ENCODE measurements around the gene CTSW. TPM values are rescaled to one million over a fixed set of nuclear protein-coding genes. Genes with fewer than 3 reads are reported as not detected.

Gene CTSW
- polyA plus RNA-seq, 1 donor from 2014 or later: 29.2 TPM

DNA sequence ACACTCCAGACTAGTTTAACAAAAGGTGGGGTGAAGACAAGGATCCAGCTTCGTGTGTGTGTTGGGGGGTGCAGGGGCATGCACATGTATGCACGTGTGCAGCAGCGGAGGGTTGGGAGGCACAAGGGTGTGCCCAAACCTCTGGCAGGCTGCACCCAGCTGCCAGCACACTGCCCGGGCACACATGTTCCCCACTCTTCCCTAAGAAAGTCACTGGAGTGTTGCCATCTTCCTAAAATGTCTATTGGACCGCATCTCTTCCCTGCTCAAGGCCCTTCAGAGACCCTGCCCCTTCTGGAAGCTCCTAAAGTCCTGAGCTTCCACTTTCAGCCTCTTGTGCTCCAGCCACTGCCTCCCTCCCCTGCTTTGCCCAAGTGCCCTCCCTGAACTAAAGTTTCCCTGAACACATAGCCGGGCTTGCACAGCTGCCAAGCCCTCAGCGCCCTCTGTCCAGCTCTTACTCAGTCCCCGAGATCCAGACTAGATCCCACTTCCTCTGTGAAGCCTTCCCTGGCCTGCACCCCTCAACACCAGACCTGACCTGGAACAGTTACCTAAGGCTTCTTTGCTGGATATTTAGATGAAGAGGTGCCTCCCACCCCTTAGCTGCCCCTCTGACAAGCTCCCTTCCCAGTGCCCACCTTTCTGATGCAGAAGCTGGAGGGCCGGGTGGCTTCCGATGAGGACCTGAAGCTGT is 27.7 kb upstream of the CTSW start:
- Mint-ChIP-seq H3K4me1 (peaks cover 21 to 28% (median 24%) of the 10 kb centered on the region in 3 donors), H3K27ac (peak overlapping the region in 2 of 3 donors; percentile 50 to 70), H3K36me3 (peaks cover 6% of the 10 kb centered on the region), H3K4me3 (peak overlapping the region in 1 of 4 donors; percentile 76), H3K9me3 (no peaks in the 10 kb centered on the region), H3K27me3 (no peaks in the 10 kb centered on the region)

DNA sequence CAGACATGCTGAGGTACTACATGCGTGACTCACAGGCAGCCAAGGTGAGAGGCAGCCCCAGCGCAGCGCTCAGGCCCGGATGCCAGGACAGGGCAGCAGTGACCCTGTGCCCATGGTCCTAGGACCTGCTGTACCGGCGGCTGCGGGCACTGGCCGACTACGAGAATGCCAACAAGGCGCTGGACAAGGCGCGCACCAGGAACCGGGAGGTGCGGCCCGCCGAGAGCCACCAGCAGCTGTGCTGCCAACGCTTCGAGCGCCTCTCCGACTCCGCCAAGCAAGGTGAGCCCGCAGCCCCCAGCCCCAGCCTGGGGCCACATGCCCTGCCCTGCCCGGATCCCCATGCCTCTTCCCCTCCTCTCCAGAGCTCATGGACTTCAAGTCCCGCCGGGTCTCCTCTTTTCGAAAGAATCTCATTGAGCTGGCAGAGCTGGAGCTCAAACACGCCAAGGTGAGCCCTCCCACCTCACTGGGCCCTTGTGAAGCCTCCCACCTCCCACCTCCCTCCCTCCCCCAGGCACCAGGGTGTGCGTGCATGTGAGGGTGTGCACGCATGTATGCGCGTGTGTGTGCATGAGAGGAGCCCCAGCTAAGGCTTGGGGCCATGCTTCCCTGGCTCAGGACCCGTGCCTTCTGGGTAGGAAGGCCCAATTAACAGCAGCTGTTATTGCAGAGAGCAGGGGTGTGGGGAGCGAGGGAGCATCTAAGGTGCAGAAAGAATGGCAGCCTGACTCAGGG is 27.0 kb upstream of the CTSW start:
- Mint-ChIP-seq H3K27ac (peak overlapping the region in 2 of 3 donors; percentile 82 to 92), H3K27me3 (no peaks in the 10 kb centered on the region), H3K4me1 (peaks cover 22 to 28% (median 24%) of the 10 kb centered on the region in 3 donors), H3K4me3 (peak overlapping the region in 1 of 4 donors; percentile 96), H3K36me3 (peaks cover 6% of the 10 kb centered on the region), H3K9me3 (no peaks in the 10 kb centered on the region)

DNA sequence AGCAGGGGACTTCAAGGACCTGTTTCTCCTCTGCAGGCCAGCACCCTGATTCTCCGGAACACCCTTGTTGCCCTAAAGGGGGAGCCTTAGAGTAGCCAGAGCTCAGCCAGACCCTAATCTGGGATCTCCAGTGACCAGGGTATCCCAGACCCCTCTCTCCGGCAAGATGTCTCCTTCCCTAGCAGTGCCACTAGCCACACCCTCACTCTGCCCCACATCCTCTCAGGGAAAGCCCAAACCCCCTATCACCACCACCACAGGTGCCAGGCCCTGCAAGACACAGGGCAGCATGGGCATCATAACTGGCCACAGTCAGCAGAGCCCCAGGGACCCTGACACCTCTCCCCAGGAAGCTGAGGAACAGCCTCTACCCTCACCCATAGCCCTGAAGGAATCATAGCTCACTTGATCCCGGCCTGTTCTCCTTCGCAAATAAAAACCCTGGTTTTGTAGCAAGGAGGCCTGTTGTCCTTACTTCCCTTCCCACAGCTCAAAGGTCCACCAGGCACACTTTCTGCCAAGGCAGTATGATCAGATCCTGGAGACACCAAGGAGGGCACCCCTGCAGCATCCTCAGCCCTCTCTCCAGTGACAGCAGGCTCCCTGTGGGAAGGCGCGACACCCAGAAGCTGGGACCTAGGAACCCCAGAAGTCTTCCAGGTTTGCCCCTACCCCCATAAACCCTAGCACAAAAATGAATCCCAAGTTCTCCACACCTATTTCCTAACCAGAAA is 26.2 kb upstream of the CTSW start:
- Mint-ChIP-seq H3K9me3 (no peaks in the 10 kb centered on the region), H3K4me1 (peaks cover 26 to 31% (median 27%) of the 10 kb centered on the region in 3 donors), H3K36me3 (peaks cover 6% of the 10 kb centered on the region), H3K27ac (peak overlapping the region in 2 of 3 donors; percentile 82 to 92), H3K27me3 (no peaks in the 10 kb centered on the region), H3K4me3 (peak overlapping the region in 1 of 4 donors; percentile 96)

DNA sequence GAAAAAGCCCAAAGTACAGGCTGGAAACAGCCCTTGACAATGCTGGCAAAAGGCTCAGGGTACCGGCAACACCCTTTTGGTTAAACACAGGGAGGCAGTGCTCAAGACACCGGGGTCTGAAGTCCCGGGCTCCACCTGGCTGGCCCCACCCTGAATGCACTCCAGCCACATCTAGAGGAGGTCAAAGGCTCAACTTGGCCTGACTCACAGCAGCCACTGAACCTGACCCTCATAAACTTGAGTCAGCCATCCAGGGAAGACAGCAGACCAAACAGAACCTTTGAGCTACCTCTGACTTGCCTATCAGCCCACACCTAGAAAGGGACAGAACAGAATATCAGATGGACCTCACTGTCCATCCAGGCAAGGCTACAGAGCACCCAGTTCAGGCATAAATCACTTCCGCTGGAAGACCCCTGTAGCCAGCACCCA is 25.5 kb upstream of the CTSW start:
- Mint-ChIP-seq H3K36me3 (peaks cover 6% of the 10 kb centered on the region), H3K27ac (peak overlapping the region in 2 of 3 donors; percentile 76 to 92), H3K9me3 (no peaks in the 10 kb centered on the region), H3K4me3 (peak overlapping the region in 1 of 4 donors; percentile 96), H3K4me1 (peaks cover 27 to 33% (median 30%) of the 10 kb centered on the region in 3 donors), H3K27me3 (no peaks in the 10 kb centered on the region)

DNA sequence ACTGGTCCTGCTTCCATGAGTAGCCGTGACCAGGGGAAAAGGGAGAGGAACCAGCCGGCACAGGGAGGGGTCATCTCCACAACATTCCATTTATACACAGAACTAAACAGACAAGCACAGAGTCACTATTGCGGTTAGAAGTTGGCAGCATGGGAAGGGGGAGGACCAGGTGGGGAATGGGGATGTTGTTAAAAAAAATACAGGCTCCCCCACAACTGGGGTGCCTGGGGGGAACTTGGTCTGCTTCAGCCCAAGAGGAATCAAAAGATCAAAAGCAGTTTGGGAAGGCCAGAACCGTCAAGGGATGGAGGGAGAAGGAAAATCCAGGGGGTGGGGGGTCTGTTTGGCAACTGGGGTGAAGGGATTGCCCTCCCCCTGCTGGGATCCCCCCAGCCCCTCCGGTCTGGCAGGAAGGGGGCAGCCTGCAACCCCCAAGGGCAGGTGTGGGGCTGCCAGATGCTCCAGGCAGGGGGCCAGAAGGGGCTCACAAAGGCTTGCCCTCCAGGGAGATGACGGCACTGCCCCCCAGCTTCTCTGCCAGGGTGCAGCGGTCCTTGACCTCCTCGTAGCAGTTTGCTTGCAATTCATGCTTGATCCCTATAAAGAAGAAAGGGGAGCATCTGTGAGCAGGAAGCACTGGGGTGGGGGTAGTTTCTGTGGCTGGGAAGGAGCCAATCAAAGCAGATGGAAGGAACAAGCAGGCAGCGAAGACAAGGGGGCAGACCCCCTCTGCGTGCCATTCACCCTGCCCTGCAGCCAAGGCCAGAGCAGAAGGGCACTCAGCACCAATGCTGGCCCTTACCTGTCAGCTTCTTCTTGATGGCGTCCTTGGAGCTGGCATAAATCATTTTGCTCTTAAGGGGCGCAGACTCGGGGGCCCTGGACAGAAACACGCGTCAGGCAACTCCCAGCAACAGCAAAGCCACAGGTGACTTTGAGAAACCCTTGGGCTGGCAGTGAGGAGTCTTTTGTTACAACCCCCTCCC is 24.5 kb upstream of the CTSW start:
- H3K36me3 Mint-ChIP-seq: peaks cover 6% of the 10 kb centered on the region
- no peaks in the 10 kb centered on the region for H3K9me3 Mint-ChIP-seq
- H3K27ac Mint-ChIP-seq: peak overlapping the region; percentile 67 to 96 (median 92)
- H3K27me3 Mint-ChIP-seq: no peaks in the 10 kb centered on the region
- peaks cover 31 to 36% (median 33%) of the 10 kb centered on the region in 3 donors for H3K4me1 Mint-ChIP-seq
- peak overlapping the region; percentile 88 to 96 (median 92) for H3K4me3 Mint-ChIP-seq

DNA sequence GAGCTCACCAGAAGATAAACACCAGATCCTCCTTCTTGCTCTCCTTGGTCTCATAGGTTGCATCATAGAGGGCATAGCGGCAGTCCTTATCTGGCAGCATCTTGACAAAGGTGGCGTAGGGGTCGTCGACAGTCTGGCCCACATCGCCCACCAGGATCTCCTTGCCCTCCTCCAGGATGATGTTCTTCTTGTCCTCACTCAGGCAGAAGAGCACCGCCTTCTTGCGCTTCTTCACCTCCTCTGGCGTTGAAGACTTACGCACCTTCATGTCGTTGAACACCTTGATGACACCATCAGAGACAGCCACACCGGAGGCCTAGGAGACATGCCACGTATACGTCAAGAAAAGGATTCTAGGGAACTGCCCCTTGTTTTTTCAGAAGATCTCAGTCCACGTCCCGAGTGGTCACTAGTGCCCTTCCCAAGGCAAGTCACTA is 23.7 kb upstream of the CTSW start:
- peaks cover 6% of the 10 kb centered on the region for H3K36me3 Mint-ChIP-seq
- H3K27me3 Mint-ChIP-seq: no peaks in the 10 kb centered on the region
- peak overlapping the region; percentile 89 to 97 (median 95) for H3K4me3 Mint-ChIP-seq

DNA sequence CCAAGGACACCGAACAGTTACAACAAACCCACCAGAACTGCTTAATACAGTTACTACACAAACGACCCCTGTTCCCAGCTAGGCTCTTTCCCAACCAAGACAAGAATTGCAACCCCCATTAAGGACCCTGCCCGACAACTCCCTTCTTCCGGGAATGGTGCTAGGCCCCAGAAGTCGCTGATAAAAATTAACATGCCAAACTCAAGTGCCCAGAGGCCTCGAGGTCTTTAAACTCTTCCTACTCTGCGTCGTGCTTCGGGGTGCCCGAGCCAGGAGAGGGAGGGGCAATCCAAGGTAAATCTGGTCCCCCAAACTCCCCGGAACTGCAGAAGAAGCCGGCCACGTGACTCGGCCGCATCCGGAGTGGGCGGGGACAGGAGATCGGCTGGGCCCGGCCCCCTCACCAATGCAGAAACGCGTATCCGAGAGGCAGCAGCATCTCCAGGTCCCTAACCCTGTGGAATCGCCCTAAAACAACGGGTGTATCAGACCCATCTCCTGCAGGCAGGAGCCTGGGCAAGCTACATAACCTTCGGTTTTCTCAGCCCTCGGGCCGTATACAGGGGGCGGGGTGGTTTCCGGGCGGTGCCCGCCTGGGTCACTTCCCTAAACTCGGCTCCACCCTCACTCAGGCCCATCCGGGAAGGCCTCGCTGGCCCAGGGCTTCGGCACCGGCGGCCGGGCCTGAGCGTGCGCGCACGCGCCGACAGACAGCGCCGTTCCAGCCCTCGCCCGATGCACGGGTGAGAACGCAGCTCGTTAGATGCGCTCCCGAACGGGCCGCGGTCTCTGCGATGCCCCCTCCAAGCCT is 22.7 kb upstream of the CTSW start:
- H3K36me3 Mint-ChIP-seq: peaks cover 6% of the 10 kb centered on the region
- H3K27me3 Mint-ChIP-seq: no peaks in the 10 kb centered on the region
- H3K4me1 Mint-ChIP-seq: peaks cover 34 to 45% (median 35%) of the 10 kb centered on the region in 3 donors
- peak overlapping the region; percentile 94 to 96 (median 96) for H3K27ac Mint-ChIP-seq
- H3K4me3 Mint-ChIP-seq: peak overlapping the region; percentile 89 to 97 (median 95)
- no peaks in the 10 kb centered on the region for H3K9me3 Mint-ChIP-seq

More for the DNA sequence above, 23.7 kb upstream of the CTSW start:
- peak overlapping the region; percentile 94 to 96 (median 96) for H3K27ac Mint-ChIP-seq
- H3K9me3 Mint-ChIP-seq: no peaks in the 10 kb centered on the region
- H3K4me1 Mint-ChIP-seq: peaks cover 32 to 38% (median 35%) of the 10 kb centered on the region in 3 donors

DNA sequence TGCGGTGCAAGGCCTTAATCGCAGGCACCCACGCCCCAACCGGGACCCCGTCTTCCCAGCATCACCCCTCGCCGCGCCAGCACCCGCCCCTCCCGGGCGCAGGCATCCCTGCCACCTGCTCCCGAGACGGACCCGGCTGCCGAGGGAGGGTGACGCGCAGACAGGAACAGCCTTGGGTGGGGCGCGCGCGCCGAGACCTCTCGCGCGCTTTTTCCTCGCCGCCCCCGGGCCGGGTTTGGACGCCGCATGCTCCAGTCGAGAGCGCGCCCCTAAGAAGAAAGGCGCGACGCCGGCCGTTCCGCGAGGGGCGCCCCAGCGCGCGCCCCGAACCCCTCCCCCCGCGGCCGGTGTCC is 22.2 kb upstream of the CTSW start:
- peak overlapping the region; percentile 89 to 97 (median 95) for H3K4me3 Mint-ChIP-seq

DNA sequence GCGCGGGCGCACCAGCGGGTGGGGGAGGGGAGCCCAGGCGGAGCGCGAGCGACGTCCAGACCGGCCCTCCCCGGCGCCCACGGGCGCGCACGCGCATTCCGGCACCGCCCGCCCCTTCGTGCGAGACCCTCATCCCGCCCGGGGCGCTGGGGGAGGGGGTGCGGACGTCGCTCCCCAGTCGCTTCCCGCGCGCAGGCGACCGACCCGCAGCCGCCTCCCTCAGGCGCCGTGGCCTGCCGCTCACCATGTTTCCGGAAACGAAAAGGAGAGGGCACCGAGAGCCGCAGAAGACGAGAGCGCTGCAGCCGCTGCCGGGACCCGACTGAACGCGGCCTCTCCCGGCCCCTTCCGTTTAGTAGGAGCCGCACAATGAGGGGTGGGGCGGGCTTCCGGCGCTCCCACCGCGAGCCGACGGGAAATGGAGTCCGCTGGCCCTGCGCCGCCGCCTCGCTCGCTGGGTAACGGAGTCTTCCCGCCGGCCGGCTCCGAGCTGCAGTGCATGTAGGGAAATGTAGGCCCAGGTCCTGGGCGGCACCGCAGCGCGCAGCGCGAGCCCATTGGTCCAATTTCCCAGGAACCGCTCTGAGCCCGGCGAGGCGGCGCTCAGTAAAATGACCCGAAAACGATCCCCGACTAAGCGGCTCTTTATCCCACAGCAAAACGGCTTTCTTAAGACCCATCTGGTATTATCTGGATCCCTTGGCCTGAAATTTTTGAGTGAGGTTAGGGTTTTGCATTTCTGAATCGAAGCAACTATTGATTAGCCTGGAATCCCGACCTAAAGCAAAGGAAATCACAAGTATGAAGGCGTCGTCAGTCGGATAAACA is 21.6 kb upstream of the CTSW start, which contains the start of gene CFL1:
TSS of gene CFL1 (minus strand) at position 328 of the 828 bp plus-strand sequence. CDS start at position 247, 81 bp downstream.
- H3K4me3 Mint-ChIP-seq: peak within 1 kb of the TSS; percentile 96 to 98 (median 97)
- no peaks in the 10 kb centered on the region for H3K9me3 Mint-ChIP-seq
- H3K27ac Mint-ChIP-seq: peak within 1 kb of the TSS; percentile 96 to 98 (median 97)
- no peaks in the 10 kb centered on the region for H3K27me3 Mint-ChIP-seq
- H3K36me3 Mint-ChIP-seq: peaks cover 6% of the 10 kb centered on the region
- H3K4me1 Mint-ChIP-seq: peaks cover 30 to 45% (median 35%) of the 10 kb centered on the region in 3 donors

More for the DNA sequence above, 22.2 kb upstream of the CTSW start:
- no peaks in the 10 kb centered on the region for H3K9me3 Mint-ChIP-seq
- H3K4me1 Mint-ChIP-seq: peaks cover 30 to 43% (median 35%) of the 10 kb centered on the region in 3 donors
- H3K27ac Mint-ChIP-seq: peak overlapping the region in 2 of 3 donors; percentile 94 to 96
- peaks cover 6% of the 10 kb centered on the region for H3K36me3 Mint-ChIP-seq
- H3K27me3 Mint-ChIP-seq: no peaks in the 10 kb centered on the region

DNA sequence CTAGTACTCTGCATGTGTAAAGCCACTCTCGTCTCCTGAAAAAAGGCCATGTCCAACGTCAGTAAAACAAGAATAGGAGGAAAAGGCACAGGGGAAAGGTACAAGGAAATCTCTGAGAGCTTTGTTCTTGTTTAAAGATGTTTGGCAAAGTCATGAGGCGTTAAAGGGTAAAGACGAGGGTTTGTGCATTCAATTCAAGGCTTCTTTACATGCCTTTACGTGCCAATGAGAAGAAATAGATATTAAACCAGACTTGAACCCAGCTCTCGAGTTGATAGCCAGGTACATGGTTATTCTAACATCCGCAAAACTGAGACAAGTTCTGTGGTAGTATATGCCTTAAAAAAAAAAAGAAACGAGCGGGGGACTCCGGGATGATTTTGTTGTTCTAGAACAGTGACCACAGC is 21.0 kb upstream of the CTSW start:
- Mint-ChIP-seq H3K27ac (peak overlapping the region; percentile 74 to 98 (median 97)), H3K4me1 (peaks cover 30 to 44% (median 31%) of the 10 kb centered on the region in 3 donors), H3K9me3 (no peaks in the 10 kb centered on the region), H3K4me3 (peak overlapping the region; percentile 96 to 98 (median 97)), H3K36me3 (peaks cover 4% of the 10 kb centered on the region), H3K27me3 (no peaks in the 10 kb centered on the region)

DNA sequence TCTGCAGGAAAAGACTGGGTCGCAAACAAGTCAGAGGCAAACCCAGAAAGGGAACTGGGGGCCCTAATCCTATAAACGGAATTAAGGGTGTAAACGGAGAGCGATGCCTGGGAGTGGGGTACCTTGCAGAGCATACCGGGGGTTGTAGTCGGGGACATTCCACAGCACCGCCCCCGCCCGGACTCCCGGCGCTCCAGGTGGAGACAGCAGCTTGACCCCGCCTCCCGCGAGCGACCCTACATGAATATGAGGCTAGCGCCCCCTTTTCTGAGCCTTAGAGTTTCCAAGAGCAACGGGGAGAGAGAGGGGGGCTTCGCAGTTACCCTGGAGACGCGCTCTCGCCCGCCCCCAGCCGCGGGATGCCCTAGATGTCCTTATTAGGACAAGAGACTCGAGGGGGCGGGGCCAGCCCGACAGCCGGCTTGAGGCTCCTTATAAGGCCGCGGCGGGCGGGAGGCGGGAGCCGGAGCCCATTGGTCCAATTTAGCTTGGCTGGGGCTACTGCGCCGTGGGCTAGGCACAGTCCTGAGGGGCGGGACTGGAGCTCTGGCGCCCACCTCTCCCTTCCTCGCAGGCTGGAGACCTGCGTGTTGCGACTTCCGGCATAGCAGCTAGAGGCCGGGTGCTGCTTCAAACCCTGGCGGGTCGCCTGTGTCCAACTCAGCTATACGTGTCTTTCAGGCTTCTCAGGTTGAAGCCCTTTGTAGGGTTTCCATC is 20.4 kb upstream of the CTSW start:
- H3K4me3 Mint-ChIP-seq: peak overlapping the region; percentile 96 to 98 (median 97)
- no peaks in the 10 kb centered on the region for H3K27me3 Mint-ChIP-seq
- H3K36me3 Mint-ChIP-seq: peaks cover 4% of the 10 kb centered on the region
- H3K4me1 Mint-ChIP-seq: peaks cover 29 to 41% (median 30%) of the 10 kb centered on the region in 3 donors
- no peaks in the 10 kb centered on the region for H3K9me3 Mint-ChIP-seq
- H3K27ac Mint-ChIP-seq: peak overlapping the region; percentile 74 to 98 (median 97)

DNA sequence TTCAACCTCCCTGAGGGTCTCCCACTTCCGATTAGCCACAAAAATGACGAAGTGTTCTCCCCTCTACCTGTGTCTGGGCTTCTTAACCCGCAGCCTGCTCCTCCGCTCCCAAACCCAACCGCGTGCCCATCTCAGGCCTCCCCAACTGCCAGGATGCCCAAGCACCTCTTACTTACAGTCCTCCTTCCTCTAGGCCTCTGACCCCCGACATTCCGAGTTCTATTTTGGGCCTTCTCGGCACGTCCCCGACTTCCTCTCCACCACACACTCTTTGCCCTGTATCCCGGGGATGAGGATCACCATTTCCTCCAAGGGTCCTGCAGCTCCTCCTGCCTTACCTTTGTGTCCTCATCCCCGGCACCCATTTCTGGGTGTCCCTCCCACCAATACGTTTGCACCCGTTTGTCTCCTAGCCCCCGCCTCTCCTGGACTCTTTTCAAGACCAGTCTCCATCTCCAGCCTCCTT is 19.8 kb upstream of the CTSW start:
- peaks cover 2% of the 10 kb centered on the region for H3K36me3 Mint-ChIP-seq
- peak overlapping the region; percentile 96 to 98 (median 97) for H3K4me3 Mint-ChIP-seq
- H3K4me1 Mint-ChIP-seq: peaks cover 23 to 36% (median 25%) of the 10 kb centered on the region in 3 donors

More for the DNA sequence above, 19.8 kb upstream of the CTSW start:
- Mint-ChIP-seq H3K27me3 (no peaks in the 10 kb centered on the region), H3K9me3 (no peaks in the 10 kb centered on the region), H3K27ac (peak overlapping the region; percentile 74 to 98 (median 97))

Data from IgD-negative memory B cell (primary cell).